Thoracic aorta (tissue), 2 donors: Measurements from ENCODE around the gene RPS6KA4. TPM values are rescaled to one million over a fixed set of nuclear protein-coding genes. Genes with fewer than 3 reads are reported as not detected.
A peak's percentile ranks its signal among the peaks of the same experiment; 100 is the strongest.

Experiments used
- ATAC-seq: fragments of 150-250 bp; one replicate; pipeline ENCODE4 v1.8.0; 2017; ENCODE audit warnings: low read depth; ENCODE audit not compliant: insufficient number of reproducible peaks, low FRiP score
- DNase-seq: peaks from one replicate; pipeline ENCODE4 v3.0.0-alpha.2; 2020; ENCODE audit warnings: low spot score
- H3K27ac ChIP-seq, 2 donors: fragments of 200-600 bp; sonication (generic); 1 replicate in 1 of 2; 2 replicates in 1 of 2; pipeline ENCODE4 v1.5.1; 2016; ENCODE audit warnings: mild to moderate bottlenecking in 2 of 2, moderate library complexity in 2 of 2
- H3K27me3 ChIP-seq: fragments of 200-600 bp; sonication (generic); replicated peaks from 2 replicates; pipeline ENCODE4 v1.6.0; 2016; ENCODE audit warnings: mild to moderate bottlenecking; ENCODE audit not compliant: insufficient read depth
- H3K36me3 ChIP-seq: fragments of 200-600 bp; sonication (generic); one replicate; pipeline ENCODE4 v1.5.1; 2016
- H3K4me1 ChIP-seq, 2 donors: fragments of 200-600 bp; sonication (generic); 1 replicate in 1 of 2; 2 replicates in 1 of 2; pipeline versions ENCODE4 v1.5.1 to v1.6.0; 2016; ENCODE audit warnings: low read depth in 2 of 2, mild to moderate bottlenecking in 1 of 2; ENCODE audit not compliant: control insufficient read depth in 1 of 2
- H3K4me3 ChIP-seq: fragments of 200-600 bp; sonication (generic); 2 replicates; pipeline ENCODE4 v1.5.1; 2016; ENCODE audit warnings: mild to moderate bottlenecking
- H3K9me3 ChIP-seq: fragments of 200-600 bp; sonication (generic); 2 replicates; pipeline ENCODE4 v1.5.1; 2016
- total RNA-seq, 2 donors: library from RNA; depleted of rRNA; stranded (reverse); fragments of >200 nt; gene quantifications; one replicate each; pipeline versions ENCODE4 v1.1.0 to v1.2.3, GENCODE V29; 2016
- TF ChIP-seq, protein P1 (sequence below): fragments of 200-600 bp; sonication (generic); IDR thresholded peaks from one replicate; pipeline ENCODE4 v1.5.1; 2019; ENCODE audit warnings: antibody characterized with exemption

RPS6KA4 gene
- 10 to 100 TPM; 42.5 to 50.0 TPM for total RNA-seq

GRCh38 chr11:64358907-64359711, at the start of gene RPS6KA4:
TSS of gene RPS6KA4 (plus strand) at chr11:64359162. CDS start at chr11:64359236, 74 bp downstream.
- DNase-seq (no peak), ATAC-seq (peak; percentile 78)
- Histone ChIP-seq H3K27me3 (no peaks in the 10 kb centered on the region), H3K9me3 (no peaks in the 10 kb centered on the region), H3K4me3 (peak within 1 kb of the TSS; percentile 98), H3K36me3 (peaks cover 25% of the 10 kb centered on the region), H3K27ac (peak within 1 kb of the TSS; percentile 84 to 86), H3K4me1 (peaks cover 28 to 40% of the 10 kb centered on the region in 2 donors)
- TF ChIP-seq, protein P1, sequence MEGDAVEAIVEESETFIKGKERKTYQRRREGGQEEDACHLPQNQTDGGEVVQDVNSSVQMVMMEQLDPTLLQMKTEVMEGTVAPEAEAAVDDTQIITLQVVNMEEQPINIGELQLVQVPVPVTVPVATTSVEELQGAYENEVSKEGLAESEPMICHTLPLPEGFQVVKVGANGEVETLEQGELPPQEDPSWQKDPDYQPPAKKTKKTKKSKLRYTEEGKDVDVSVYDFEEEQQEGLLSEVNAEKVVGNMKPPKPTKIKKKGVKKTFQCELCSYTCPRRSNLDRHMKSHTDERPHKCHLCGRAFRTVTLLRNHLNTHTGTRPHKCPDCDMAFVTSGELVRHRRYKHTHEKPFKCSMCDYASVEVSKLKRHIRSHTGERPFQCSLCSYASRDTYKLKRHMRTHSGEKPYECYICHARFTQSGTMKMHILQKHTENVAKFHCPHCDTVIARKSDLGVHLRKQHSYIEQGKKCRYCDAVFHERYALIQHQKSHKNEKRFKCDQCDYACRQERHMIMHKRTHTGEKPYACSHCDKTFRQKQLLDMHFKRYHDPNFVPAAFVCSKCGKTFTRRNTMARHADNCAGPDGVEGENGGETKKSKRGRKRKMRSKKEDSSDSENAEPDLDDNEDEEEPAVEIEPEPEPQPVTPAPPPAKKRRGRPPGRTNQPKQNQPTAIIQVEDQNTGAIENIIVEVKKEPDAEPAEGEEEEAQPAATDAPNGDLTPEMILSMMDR: no peak

DNA sequence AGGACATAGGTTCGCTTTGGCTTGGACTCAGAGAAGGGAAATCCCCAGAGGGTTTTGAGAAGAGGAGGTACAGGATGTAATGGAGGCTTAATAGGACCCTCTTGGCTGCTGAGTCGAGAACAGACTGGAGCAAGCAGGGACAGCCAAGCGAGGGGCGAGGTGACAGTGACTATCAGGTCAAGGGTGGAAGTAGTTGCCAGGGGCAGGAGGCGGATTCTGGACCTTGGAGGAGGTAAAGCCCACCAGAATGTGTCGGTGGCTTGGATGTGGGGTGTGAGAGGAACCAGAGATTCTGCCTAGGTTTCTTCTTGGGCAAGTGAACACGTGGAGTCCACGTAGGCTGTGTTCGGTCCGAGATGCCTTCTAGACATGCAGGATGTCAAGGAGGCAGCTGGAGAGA, 46.0 kb upstream of the RPS6KA4 start:
- Histone ChIP-seq H3K9me3 (no peaks in the 10 kb centered on the region), H3K4me1 (peaks cover 4 to 11% of the 10 kb centered on the region in 2 donors), H3K36me3 (peaks cover 3% of the 10 kb centered on the region), H3K27me3 (no peaks in the 10 kb centered on the region), H3K27ac (peak overlapping the region in 1 of 2 donors; percentile 24), H3K4me3 (no peak overlapping the region)
- DNase-seq (no peak), ATAC-seq (no peak)
- TF ChIP-seq, protein P1: no peak

DNA sequence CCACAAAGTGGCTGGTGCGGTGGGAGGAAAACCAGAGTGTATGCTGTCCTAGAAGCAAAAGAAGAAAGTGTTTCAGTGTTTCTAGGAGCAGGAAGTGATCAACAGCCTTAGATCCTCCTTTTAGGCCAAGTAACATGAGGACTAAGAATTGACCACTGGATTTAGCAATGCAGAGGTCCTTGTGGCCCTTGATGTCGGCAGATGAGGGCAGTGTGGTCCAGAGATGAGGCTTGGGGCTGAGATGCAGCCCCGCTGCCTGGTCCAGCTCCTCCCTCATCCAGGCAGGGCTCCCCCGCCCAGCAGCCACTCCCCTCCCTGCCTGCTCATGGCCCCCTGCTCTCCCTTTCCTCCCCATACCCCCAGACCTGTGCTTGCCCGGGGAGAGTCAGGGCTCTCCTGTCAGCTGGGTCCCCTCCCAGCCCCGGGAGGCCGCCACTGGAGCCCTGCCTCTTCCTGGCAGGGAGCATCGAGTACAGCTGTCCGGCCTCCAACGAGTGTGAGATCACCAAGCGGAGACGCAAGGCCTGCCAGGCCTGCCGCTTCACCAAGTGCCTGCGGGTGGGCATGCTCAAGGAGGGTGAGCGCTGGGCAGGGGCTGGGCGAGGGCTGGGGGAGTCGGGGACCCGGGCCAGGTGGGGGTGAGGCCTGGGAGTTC, 45.3 kb upstream of the RPS6KA4 start:
- no peak for DNase-seq
- Histone ChIP-seq H3K4me1 (peaks cover 4 to 11% of the 10 kb centered on the region in 2 donors), H3K27me3 (no peaks in the 10 kb centered on the region), H3K4me3 (no peak overlapping the region), H3K36me3 (peaks cover 3% of the 10 kb centered on the region), H3K27ac (peak overlapping the region in 1 of 2 donors; percentile 24), H3K9me3 (no peaks in the 10 kb centered on the region)
- TF ChIP-seq, protein P1: no peak
- ATAC-seq: no peak

GRCh38 chr11:64314146-64314804, 44.7 kb upstream of the RPS6KA4 start:
- Histone ChIP-seq H3K27ac (peak overlapping the region in 1 of 2 donors; percentile 24), H3K9me3 (no peaks in the 10 kb centered on the region), H3K27me3 (no peaks in the 10 kb centered on the region), H3K36me3 (peaks cover 3% of the 10 kb centered on the region), H3K4me1 (peaks cover 8 to 16% of the 10 kb centered on the region in 2 donors), H3K4me3 (no peak overlapping the region)
- DNase-seq: no peak
- ATAC-seq: no peak
- TF ChIP-seq, protein P1: no peak
